HG03575 (cell line): ENCODE results near the gene SH3GL3.

Experiments used
- ATAC-seq: cut with Tn5 transposase; IDR thresholded peaks from one replicate; pipeline ENCODE4 v1.9.1; 2021; ENCODE audit not compliant: unreplicated experiment, insufficient number of reproducible peaks, low FRiP score; ENCODE audit errors: extremely low read depth

The SH3GL3 gene

GRCh38 chr15:83652626-83653204 lies 205.6 kb downstream of the SH3GL3 start:
- ATAC-seq: no peak

- ATAC-seq: no peak
Measured at GRCh38 chr15:83653288-83653638, 206.1 kb downstream of the SH3GL3 start.

- ATAC-seq: no peak
Measured at GRCh38 chr15:83653639-83654378, 206.7 kb downstream of the SH3GL3 start, which contains the start of gene ADAMTSL3. TSS of gene ADAMTSL3 (plus strand) at chr15:83654123. CDS start at chr15:83655762, 1,639 bp downstream.

DNA sequence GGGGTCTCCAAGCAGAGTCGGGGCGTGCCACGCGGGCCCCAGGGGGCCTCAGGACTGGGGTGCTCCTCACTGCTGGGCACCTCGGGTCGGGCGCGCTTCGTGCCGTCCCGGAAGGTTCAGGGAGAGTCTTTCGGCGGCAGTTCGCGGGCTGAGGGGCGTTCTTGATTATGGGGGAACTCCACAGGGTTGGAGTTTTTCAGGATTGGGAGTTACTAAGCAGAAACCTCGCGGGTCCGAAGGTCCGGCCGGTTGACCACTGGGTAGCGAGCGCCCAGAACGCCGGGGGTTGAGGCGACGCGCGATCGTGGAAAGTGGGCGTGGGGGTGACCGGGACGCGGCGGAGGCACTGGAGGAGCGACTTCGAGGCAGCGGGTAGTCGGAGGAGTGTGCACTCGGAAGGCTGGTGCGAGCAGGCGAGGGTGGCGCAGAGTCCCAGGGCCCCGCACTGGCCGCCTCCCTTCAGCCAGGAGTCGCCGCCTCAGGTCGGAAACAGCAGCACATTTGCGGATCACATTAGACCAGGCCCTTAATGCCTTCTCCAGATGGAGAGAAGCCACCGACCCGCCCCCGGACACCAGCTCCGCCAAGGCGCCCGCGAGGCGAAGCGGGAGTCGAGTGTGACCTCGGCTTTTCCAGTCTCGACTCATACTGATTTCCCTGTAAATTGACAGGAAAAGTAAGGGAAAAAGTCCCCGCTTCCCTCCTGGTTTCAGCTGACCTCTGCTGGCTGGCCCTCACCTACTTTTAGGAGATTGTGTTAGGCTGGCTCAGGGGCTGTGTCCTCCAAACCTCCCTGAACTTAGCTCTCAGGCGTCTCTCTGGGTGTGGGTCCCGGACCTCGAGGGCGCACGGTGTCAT lies 207.5 kb downstream of the SH3GL3 start:
- no peak for ATAC-seq

DNA sequence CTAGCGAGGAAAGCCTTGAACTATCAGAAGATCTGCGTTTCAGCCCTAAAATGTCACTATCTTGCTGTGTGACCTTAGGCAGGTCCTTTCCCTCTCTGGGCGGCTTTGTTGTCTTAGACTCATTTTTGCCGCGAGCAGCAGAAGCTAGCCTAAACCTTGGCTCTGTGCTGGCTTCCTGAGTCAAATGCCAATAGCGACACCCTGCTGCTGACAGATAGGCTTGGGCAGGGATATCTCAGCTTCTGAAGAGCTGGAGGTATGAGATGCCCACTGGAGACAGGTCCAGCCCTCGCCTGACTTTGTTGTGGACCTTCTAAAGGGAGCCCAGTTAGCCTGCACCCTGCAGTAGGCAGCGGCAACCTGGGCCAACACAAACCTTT lies 208.1 kb downstream of the SH3GL3 start:
- no peak for ATAC-seq

DNA sequence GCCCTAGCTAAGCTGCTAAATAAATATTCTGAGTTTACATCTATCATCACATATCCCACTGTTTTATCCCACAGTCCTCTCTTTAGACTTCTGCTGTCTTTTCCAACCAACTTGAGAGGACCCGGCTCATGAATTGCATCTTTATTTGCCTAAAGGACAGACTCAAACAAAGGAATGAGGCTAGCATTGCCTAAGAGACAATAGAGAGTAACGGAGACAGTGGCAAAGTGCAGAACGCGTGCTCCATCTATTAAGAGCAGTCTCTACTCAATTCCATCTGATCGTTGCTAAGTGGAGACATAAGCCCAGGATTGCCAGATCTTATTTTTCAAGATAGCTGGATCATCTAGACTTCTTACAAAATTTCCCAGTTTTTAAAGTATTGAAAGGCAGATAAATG lies 209.1 kb downstream of the SH3GL3 start:
- ATAC-seq: no peak

- no peak for ATAC-seq
Measured at GRCh38 chr15:83656943-83657528, 209.9 kb downstream of the SH3GL3 start.

DNA sequence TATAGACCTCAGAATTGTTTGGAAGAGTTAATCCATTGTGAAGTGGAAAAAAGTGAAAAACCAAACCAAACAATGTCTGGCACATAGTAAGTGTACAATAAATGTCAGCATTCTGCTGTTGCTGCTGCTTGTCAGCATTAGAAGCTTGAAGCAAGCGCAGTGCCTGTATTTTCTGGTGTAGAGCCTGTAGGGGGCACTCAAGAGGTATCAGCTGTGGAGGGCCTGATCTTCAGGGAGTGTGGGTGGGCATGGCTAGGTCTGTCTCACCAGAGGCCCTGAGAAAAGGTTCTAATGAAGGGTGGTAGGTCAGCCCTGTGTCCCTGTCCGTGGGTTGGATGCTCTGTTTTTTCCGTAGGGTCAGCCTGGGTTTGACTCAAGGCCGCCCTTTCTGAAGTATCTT lies 210.4 kb downstream of the SH3GL3 start:
- no peak for ATAC-seq

DNA sequence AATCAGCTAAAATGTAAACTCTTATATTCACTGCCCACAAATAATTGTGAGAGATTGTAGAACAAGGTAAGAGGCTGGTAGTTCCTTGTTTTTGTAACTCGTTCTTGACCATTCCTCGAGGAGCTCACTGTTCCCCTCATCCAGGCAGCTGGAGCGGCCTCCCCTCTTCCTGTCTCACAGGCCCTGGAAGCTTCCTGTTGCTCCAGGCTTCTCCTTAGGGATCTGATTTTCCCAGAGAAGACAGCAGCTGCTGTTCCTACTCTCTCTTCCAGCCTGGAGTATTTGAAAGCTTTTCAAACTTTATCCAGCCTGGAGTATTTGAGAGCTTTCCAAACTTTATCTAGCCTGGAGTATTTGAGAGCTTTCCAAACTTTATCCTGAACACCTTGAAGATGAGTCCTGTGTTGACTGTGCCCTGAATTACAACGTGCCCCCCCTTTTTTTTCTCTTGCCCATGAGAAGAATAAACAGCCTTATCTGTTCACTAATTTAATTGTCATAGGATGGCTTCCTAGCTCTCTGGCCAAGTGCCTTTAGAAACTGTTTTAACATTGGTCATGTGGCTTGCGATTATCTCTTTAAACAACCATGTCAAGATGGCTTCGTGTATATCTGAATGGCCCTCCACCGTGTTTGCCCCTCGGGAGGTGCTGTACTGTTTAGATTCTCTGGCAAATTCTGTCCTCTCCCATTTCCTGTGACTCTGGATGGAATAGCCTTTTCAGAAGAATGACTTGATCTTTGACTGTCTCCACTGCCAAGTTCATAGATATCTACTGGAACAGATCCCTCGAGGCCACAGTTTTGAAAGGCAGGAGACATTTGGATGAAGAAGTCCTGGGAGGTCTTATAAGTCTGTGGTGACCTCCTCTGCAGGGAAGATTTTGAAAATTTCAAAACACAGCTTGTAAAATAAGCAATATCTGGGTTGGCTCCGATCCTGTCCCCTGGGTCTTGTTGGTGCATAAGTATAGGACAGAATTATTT lies 211.6 kb downstream of the SH3GL3 start:
- no peak for ATAC-seq

- no peak for ATAC-seq
Measured at GRCh38 chr15:83659417-83659812, 212.3 kb downstream of the SH3GL3 start.

DNA sequence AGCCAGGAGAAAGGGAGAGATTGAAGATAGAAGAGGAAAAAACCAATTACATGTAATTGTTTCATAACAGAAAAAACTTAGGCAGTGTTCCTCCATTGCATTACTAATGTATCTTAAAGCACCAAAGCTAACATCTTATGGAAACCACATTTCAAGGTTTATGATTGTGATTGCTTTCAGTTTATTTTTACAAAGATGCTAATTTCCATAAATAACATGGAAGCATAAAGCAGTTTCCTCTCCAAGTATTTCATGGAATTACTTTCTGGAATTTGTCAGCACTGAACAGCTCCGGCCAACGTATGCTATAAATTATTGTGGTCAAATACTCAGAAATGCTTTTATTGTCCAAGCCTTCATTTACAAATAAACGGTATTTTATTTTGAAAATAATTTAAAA lies 218.3 kb downstream of the SH3GL3 start:
- ATAC-seq: no peak
